Stimulated activated CD8-positive, alpha-beta memory T cell treated with anti-CD3 and anti-CD28 coated beads, Interleukin-7, amount 100 ng/mL, for 24 hours (primary cell): ENCODE data around the gene WNT9B.
"Not testable (repeated sequence)": the region's sequence is repeated elsewhere in the genome, so short reads cannot be mapped to it uniquely, and the experiment has no call there.

ENCODE experiments used
- DNase-seq: peaks from one replicate; pipeline ENCODE4 v3.0.0-alpha.2; 2020; ENCODE audit warnings: low read depth

The WNT9B gene

GRCh38 chr17:46916211-46916610, 64.8 kb downstream of the WNT9B start:
- no peak for DNase-seq

DNA sequence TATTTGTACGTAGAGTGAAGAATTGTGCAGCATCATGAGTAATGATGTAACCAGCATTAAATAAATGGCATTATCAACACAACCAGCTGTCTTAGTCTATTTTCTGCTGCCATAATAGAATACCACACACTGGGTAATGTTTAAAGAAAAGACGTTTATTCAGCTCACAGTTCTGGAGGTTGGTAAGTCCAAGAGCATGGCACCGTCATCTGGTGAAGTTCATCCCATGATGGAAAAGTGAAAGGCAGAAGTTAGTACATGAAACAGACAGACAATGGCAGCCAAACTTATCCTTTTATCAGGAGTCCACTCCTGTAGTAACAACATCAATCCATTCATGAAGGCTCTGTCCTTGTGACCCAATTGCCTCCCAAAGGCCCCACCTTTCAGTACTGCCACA, 65.2 kb downstream of the WNT9B start:
- no peak for DNase-seq

- DNase-seq: no peak
Observed at GRCh38 chr17:46917041-46917440, 65.7 kb downstream of the WNT9B start.

GRCh38 chr17:46917516-46917915, 66.1 kb downstream of the WNT9B start:
- DNase-seq: no peak

- not testable (repeated sequence) for DNase-seq
Observed at GRCh38 chr17:46921962-46922361, 70.6 kb downstream of the WNT9B start.

- DNase-seq: no peak
Observed at GRCh38 chr17:46922487-46922803, 71.1 kb downstream of the WNT9B start.

DNA sequence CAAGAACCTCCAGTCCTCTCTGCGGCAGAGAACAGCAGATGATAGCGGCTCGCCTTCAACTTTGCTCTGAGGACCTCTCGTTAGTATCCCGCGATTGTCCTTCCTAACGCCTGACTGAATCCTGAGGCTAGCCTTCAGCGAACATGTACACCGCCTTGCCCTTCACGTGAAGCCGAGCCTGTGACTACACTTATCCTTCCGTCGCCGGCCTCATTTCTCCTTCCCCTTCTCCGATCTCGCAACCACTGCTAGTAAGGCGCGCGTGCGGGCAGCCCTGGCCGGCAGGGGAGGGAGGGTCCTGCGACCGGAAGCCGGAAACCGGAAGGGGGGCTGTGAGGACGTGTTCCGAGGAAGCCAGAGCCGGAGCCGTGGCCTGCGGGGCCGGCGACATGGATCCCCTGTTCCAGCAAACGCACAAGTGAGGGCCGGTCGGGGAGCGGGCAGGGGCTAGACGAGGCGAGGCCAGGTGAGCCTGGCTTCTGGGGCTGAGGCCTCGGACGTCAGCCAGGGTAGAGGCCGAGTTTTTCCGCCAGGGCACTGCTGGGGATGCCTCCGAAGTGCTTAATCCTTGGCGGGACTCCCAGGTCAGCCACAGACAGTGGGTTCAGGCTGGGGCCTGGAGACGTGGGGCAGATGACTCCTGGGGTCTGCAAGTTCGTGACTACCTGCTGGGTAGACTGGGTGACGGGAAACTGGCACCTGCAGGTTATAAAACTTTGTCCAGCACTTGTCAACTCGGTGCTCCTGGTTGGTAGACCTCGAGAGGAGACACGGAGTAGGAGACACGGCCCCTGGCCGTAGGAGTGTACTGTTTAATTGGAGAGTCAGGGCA, 71.6 kb downstream of the WNT9B start, which contains the start of gene GOSR2:
GOSR2 (plus strand) TSS at position 357 of the 832 bp plus-strand sequence; CDS start at position 390, 33 bp downstream.
- DNase-seq: peak; percentile 81

DNA sequence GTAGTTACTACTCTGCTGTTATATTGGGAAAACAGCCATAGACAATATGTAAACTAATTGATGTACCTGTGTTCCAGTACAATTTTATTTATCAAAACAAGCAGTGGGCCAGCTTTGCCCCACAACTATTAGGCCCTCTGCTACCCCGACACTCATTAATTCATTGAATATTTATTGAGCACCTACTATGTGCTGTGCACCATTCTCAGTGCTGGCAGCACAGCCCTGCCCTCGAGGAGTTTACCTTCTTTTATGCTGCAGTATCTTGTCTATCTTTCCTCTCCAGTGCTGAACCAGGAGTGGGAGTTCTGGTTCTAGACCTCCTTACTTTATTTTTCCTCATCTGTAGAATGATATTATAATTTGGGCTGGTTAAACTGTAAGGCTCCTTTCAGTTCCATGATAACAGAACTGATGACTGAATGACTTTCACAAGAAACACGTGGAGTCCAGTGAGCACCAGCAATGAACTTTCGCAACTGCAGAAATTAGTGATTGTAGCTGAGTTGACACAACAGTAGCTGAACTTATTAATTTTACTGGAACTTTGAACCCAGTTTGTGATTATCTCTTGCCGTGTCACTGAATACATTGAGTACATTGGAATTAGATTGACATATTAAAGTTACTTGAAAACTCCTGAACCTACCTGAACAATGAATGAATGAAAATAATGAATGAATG, 73.9 kb downstream of the WNT9B start:
- no peak for DNase-seq

DNA sequence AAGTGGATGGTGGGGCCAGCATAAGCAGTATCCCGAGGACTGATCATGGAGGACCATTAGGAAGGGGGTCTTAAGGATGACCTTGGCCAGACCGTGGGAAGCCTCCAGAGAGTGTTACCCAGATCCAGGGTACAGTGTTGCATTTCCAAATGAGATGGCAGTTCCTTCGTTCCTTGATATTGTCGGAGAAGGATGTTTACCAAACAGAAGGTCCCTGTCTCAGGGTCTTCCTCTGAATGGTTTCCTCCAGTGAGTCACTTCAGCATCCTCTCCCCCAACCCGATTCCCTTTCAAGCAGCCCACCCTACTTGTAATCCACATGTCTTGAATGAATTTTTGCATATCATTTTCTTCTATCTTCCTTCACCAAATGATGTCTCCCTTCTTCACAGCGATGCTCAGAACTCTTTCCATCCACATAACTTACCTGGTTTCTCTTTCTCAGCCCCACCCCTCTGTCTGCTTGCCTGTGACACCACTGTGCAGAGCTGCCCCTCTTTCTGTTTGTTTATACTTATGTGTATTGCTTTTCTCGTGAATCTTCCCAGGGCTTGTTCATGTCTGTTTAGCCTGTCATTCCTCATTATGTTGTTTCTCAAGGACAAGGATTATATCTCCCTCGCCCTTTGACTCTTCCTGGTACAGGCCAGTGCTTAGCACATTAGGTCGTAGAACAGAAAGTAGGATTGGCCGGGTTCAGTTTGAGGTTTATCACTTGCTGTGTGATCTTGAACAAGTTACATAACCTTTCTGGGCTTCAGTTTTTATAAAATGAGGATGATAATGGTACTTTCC, 77.3 kb downstream of the WNT9B start:
- no peak for DNase-seq

DNA sequence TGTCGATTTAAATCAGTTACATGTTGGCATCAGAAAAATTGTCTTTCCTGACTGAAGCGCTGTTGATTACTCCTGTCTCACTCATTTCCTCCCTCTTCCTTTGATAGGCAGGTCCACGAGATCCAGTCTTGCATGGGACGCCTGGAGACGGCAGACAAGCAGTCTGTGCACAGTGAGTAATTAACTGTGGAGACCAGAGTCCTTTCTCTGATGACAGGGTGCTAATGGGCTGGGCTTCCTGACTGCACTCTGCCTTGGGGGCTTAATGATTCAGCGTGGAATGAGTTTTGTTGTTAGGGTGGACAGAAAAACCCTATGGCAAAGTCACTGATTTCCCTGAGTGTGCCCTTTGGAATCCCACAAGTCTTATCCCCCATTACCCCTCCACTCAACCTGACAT, 78.0 kb downstream of the WNT9B start:
- DNase-seq: no peak

DNA sequence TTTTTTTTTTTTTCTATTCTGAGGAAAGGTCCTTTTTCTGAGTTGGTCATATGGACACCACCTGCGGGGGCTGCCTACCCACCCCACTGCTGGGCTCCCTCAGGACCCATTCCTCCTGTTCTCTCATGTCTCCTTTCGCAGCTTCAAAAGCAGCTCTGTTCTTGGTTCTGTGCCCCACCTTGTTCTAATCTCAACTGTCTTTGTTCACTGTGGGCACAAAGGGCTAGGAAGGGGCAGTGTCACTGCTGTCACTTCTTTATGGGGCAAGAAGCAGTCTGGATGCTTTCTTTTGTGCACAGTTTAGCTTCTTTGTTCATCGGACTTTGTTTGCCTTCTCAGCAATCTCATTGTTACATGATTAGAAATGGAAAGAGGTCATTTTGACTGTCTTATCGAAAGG, 78.7 kb downstream of the WNT9B start:
- DNase-seq: no peak

DNA sequence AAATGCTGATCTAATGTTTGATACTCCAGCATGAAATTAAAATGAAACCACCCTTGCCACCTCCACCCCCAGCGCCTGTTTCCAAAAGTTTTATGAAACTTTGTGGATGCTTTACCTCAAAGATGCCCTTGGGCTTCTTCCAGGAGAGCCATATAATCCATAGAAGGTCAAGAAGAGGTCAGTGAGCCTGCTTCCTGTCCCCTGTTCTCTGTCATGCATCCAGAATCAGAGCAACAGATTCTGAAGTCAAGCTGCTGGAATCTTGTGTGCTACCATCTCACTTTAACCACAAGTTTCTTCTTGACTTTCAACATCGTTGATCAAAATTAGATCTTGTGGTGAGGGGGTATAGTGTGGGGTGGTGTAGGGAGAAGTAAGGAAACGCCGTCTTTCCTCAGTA, 80.2 kb downstream of the WNT9B start:
- no peak for DNase-seq

- DNase-seq: no peak
Observed at GRCh38 chr17:46935658-46936266, 84.4 kb downstream of the WNT9B start.
